AG08396 (cell line): Measurements from ENCODE around the gene NTM.
"Not testable (repeated sequence)": the region's sequence is repeated elsewhere in the genome, so short reads cannot be mapped to it uniquely, and the experiment has no call there.

Source experiments
- DNase-seq: peaks from one replicate; pipeline ENCODE4 v3.0.0; 2012; ENCODE audit warnings: low spot score, mixed read lengths

Gene NTM

DNA sequence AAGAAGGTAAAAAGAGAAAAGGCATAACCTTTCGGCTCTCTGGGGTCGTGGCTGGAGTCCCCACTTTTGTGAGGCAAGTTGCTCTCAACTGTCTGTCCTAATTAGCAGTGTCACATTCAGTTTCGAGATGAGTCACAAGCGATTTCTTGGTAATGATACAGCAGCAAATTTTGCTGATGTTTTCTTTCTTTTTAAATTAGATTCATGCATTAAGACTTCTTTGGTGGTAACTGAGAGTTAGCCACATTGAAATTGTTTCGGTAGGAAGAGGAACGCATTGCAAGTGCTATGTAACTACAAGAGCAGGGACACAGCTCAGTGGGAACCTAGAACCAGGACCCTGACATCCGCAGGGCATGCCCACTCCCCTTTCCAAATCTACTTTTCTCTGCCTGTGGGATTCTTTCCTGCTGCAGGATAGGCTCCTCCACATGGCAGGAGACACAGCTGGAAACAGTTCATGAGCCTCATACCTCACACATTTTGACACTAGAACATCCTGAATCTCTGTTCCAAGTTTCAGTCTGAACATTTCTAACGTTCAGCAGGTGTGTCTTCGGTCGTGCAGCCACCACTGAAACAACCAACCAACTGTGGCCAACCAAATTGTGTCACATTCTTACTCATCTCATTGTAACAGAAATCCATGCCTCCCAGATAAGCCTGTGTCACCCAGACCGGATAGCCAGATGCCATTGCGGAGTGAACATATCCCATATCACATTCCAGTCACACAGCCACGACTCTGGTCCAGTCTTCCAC is 987.6 kb downstream of the NTM start:
- no peak for DNase-seq

DNA sequence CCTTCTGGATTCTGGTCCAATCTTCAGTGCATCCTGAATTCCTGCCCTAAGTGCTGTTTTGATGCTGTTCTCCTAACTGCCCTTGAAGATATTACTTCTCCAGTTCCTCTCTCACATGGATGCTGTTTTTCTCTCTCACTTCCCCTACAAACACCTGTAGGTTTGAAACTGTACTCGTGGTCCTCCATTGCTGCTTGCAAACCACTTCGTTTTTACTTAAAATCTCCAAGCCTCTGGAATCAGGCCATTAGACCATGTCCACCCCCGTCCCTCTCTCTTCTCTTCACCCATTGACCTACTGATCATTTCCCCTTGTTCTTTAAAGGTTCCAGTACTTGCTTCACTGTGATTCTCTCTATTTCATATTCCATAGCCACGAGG is 988.1 kb downstream of the NTM start:
- no peak for DNase-seq

DNA sequence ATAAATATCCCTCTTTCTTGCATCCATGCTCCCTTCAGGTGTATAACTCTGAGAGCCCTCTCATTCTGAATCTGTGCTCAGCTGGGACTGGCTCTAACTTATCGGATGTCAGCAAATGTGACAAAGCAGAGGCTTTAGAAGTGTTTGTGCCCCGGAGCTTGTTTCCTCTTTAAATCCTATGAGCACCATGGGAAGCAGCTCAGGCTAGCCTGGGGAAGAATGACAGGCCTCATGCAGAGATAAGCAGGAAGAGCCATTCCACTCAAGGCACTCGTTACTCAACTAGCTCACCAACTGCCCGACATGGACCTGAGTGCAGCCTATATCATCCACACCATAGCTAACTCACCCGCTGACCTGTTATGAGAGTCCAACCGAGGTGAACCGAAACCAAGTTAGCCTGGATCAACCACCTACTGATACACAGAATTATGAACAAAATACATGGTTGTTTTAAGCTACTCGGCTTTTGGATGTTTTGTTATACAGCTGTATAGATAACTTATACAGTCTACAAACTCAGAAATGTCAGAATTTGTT is 990.7 kb downstream of the NTM start:
- no peak for DNase-seq

DNA sequence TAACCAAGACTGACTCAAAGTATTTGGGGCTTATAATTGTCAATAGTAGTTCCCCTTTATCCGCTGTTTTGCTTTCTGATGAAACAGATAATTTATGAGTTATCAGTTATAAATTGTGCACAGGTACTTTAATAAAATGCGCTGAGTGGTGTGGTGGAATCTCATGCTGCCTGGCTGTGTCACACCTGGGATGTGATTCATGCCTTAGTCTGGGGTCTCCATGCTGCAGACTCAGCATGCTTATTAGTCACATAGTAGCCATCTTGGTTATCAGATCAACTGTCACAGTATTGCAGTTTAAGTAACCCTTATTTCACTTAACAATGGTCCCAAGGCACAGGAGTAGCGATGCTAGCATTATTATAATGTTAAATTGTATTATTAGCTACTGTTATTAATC is 995.2 kb downstream of the NTM start:
- no peak for DNase-seq

DNA sequence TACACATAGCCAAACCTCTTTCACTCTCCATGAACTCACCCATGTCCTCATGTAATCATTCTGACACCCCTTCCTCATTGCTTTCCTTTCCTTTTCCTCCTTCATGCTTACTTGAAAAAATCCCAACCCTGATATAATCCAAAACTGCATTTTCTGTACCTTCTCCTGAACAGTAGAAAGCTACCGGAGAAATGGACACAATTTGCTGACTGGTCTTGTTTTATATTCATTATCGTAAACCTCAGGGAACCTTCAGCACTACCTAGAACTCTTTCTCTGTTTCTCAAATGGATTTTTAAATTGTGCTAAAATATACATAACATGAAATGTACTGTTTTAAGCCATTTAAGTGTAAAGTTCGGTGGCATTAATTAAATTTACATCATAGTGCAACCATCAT is 996.9 kb downstream of the NTM start:
- DNase-seq, result no peak

DNA sequence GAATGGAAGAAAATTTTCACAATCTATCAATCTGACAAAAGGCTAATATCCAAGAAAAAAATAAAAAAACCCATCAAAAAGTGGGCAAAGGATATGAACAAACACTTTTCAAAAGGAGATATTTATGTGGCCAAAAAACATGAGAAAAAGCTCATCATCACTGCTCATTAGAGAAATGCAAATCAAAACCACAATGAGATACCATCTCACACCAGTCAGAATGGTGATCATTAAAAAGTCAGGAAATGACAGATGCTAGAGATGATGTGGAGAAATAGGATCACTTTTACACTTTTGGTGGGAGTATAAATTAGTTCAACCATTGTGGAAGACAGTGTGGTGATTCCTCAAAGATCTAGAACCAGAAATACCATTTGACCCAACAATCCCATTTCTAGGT is 999.7 kb downstream of the NTM start:
- not testable (repeated sequence) for DNase-seq

DNA sequence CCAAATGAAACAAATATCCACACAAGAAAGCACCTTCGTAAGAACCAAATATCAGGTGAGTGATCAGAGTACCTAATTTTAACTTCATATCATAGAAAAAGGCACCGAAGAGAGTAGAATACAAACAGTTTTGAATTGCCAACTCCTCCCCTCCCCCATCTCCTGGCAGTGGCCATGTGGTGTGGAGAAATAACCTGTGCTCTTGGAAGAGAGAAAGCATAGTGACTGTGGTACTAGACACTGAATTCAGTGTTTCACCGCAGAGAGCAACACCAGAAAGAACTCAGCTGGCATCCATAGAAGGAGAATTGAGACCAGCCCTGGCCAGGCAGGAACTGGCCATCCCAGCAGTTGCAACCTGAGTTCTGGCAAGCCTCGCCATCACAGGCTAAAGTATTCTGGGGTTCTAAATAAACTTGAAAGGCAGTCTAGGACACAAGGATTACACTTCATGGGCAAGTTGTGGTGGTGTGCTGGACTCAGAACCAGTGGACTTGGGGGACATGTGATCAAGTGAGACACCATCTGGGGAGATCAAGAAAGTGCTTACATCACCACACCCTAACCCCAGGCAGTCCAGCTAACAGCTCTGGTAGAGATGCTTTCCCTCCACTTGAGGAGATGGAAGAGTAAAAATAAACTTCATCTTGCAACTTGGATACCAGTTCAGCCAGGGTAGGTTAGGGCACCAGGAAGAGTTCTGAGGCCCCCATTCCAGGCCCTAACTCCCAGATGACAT is 1003.2 kb downstream of the NTM start:
- DNase-seq, result no peak

DNA sequence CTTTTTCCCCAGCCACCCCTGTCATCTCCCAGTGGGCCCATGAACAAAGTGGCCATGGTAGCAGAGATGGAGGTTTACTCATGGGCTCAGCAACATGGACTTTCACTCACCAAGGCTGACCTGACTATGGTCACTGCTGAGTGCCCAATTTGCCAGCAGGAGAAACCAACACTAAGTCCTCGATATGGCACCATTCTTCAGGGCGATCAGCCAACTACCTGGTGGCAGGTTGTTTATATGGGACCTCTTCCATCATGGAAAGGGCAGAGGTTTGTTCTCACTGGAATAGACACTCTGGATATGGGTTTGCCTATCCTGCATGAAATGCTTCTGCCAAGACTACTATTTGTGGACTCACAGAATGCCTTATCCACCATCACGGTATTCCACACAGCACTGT is 1009.1 kb downstream of the NTM start:
- DNase-seq, result no peak
